KBM-7 (cell line): ENCODE measurements around the gene IFRD1.

Source experiments
- DNase-seq: peaks from one replicate; pipeline ENCODE4 v3.0.0-alpha.2; 2015
- in situ Hi-C: fragments of 300-500 bp; cut with MboI; formaldehyde crosslinking; loops from 2 replicates; pipeline ENCODE4 v1.14.3; 2020; ENCODE audit warnings: low sequenced_read_pairs, low pct_unique_long_range_greater_than_20kb, mixed read lengths

Gene IFRD1, protein sequence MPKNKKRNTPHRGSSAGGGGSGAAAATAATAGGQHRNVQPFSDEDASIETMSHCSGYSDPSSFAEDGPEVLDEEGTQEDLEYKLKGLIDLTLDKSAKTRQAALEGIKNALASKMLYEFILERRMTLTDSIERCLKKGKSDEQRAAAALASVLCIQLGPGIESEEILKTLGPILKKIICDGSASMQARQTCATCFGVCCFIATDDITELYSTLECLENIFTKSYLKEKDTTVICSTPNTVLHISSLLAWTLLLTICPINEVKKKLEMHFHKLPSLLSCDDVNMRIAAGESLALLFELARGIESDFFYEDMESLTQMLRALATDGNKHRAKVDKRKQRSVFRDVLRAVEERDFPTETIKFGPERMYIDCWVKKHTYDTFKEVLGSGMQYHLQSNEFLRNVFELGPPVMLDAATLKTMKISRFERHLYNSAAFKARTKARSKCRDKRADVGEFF

GRCh38 chr7:112449902-112450806, at the start of gene IFRD1:
Gene IFRD1, plus strand, starts transcription at chr7:112450460. Its CDS starts 229 bp downstream, at chr7:112450689.
- peak; percentile 99 for DNase-seq
- in situ Hi-C loops = no loop called here

DNA sequence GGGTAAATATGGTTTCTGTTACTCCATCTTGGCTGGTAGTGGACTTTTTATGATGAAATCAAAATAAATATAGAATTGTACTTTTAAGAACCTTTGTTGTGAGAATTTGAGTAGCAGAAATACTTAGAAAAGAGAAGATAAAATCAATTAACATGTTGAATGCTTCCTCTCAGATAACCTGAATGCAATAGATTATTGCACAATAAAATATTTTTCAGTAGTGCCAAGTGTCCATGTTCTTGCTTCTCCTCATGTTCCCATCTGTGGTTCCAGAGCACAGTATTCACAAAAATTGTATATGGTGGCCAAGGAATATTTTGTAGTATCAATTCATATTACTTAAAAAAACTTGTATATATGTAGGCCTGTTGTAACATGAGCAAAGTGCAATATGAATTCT, 45.9 kb upstream of the IFRD1 start:
- in situ Hi-C loops = loop anchor here (25.0 kb wide), 1 partner anchor 642 kb away; no protein-coding TSS in a partner anchor
- DNase-seq = no peak

DNA sequence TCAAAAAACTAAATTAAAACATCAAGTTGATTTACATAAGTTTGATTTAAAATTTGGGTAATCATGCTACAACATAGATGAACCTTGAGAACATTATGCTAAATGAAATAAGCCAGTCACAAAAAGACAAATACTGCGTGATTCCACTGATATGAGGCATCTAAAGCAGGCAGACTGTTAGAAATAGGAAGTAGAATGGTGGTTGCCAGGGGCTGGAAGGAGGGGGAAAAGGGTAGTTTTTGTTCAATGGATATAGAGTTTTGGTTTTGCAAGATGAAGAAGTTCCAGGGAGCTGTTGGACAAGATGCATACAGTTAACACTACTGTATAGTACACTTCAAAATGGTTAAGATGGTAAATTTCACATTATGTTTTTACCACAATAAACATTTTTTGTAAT, 45.0 kb upstream of the IFRD1 start:
- DNase-seq = peak; percentile 47
- in situ Hi-C loops = loop anchor here (25.0 kb wide), 1 partner anchor 643 kb away; no protein-coding TSS in a partner anchor

DNA sequence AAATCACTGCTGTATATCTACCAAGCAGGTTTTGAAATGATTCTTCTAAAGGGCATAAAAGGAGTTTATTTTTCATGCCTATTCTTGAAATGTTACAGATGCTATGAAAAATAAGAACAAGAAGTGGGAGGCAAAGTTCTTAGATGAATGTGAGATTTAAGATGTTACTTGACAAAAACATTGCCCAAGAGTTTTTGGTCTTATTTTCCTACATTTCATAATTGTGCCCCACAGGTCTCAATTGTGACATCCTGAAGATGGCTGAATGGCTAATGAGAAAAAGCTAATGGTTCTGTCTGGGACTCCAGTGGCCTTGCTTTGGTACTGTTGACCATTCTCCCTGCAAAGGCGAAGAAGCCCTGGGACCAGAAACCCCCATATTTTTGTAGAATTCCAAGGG, 43.0 kb upstream of the IFRD1 start:
- DNase-seq = no peak
- in situ Hi-C loops = loop anchor here (25.0 kb wide), 1 partner anchor 645 kb away; no protein-coding TSS in a partner anchor

DNA sequence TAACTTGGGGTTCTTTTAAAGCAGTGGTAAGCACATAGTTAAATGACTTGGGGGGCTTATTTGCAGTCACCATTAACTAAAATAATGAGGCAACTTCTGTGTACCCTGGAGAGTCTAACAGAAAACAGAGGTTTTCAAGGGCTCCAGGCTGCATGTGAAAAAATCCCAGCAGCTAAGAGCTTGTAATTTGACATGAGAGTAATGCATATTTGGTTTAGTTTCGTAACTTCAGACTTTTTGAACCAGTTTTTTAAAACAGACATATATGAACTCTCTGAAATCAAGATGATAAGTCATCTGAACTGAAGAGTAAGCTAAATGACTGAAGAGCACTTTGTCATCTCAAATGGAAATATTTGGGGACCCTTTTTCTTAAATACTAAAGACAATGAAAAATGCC, 40.2 kb upstream of the IFRD1 start:
- in situ Hi-C loops = loop anchor here (25.0 kb wide), 1 partner anchor 648 kb away; no protein-coding TSS in a partner anchor
- DNase-seq = no peak

DNA sequence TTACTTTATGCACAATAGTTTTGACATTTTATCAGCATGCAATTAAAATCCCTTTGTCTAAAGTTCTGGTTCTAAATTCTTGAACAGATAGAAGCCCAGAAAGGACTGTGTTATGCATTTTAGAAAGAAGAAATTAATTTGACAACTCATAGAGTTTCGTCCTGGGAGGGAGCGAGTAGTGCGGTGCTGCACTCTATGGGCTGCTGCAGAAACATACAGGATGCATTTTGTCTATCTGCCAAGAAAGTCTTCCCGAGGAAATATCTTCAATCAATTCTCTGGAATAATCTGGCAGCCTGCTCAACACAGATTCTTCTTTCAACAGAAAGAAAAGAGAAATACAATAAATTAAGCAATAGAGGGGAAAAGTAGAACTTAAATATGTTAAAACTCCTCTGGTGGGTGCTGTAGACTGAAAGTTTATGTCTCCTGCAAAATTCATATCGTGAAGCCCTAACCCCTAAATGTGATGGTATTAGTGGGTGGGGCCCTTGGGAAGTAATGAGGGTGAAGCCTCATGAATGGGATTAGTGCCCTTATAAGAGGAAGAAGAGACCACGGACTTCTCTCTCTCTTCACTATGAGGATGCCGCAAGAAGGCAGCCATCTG, 39.0 kb upstream of the IFRD1 start:
- DNase-seq = no peak
- in situ Hi-C loops = loop anchor here (25.0 kb wide), 1 partner anchor 649 kb away; no protein-coding TSS in a partner anchor

- in situ Hi-C loops = loop anchor here (25.0 kb wide), 1 partner anchor 653 kb away; no protein-coding TSS in a partner anchor
- DNase-seq = peak; percentile 56
These were observed 35.3 kb upstream of the IFRD1 start for GRCh38 chr7:112414855-112415490.

DNA sequence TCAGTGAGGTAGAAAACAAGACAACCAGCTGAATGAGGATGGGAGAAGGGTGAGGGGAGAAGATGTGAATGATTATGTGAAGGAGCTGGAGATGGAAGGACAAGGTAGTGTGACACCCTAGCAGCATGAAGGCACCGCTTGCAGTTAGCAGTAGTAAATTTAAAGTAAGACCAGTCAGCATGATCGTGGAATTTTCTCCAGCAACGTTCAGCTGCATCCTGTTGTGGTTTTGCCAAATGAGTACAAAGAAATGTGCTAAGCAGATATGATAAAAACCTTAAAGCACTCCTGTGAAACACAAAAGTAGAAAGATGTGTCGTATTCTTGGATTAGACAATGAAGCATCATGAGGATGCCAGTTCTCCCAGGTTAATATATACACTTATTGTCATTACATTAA, 34.1 kb upstream of the IFRD1 start:
- in situ Hi-C loops = loop anchor here (25.0 kb wide), 1 partner anchor 654 kb away; no protein-coding TSS in a partner anchor
- DNase-seq = peak; percentile 49

- no peak for DNase-seq
- in situ Hi-C loops = loop anchor here (25.0 kb wide), 1 partner anchor 657 kb away; no protein-coding TSS in a partner anchor
These were observed 30.6 kb upstream of the IFRD1 start for GRCh38 chr7:112419543-112420130.

GRCh38 chr7:112420236-112420861, 29.9 kb upstream of the IFRD1 start:
- no peak for DNase-seq
- in situ Hi-C loops = loop anchor here (25.0 kb wide), 1 partner anchor 658 kb away; no protein-coding TSS in a partner anchor

- peak; percentile 79 for DNase-seq
- in situ Hi-C loops = loop anchor here (25.0 kb wide), 1 partner anchor 660 kb away; no protein-coding TSS in a partner anchor
These were observed 28.4 kb upstream of the IFRD1 start for GRCh38 chr7:112421666-112422486.

- peak; percentile 78 for DNase-seq
- in situ Hi-C loops = loop anchor here (25.0 kb wide), 1 partner anchor 661 kb away; no protein-coding TSS in a partner anchor
These were observed 27.3 kb upstream of the IFRD1 start for GRCh38 chr7:112422842-112423496.

GRCh38 chr7:112423987-112424386, 26.3 kb upstream of the IFRD1 start:
- DNase-seq = no peak
- in situ Hi-C loops = loop anchor here (25.0 kb wide), 1 partner anchor 662 kb away; no protein-coding TSS in a partner anchor

DNA sequence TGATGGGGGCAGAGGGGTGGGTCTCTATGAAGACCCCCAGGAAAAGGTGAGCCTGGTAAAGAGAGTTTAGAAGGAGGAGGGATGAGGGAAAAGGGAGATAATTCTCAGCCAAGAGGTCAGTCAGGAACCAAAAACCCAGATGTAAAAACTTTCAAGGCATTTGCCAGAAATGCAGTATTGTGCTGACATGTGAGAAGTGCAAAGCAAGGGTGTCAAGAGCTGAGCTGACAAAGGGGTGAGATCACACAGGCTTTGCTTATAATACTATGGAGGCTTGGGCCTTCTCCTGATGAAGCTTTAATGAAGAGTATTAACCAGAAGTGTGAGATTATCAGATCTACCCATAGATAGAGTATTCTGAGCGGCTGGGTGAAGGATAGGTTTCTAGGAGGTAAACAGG, 22.3 kb upstream of the IFRD1 start:
- in situ Hi-C loops = no loop called here
- DNase-seq = no peak

GRCh38 chr7:112428715-112429114, 21.5 kb upstream of the IFRD1 start:
- DNase-seq = no peak
- in situ Hi-C loops = no loop called here

DNA sequence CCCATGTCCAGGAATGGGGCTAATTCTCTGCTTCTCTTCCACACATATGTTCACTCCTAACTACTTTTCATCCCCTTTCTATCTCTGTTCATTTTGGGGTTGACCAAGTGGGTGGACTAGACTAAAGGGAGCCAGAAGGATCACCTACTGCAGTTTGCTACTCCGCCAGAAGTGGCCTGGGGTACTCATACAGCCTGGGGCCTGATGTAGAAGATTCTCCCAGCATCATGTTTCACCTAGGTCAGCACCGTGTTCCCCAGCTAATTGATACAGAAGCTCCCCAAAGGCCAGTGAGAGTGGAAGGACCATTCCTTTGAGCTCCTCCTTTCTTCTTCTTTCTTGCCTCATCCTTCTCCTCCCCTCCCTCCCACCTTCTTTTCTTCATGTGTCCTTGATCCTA, 19.6 kb upstream of the IFRD1 start:
- DNase-seq = no peak
- in situ Hi-C loops = no loop called here
